HG03378 (cell line): Measurements from ENCODE around the gene TENM3.
"Not testable (repeated sequence)": the region's sequence is repeated elsewhere in the genome, so short reads cannot be mapped to it uniquely, and the experiment has no call there.

Experiments used
- ATAC-seq: cut with Tn5 transposase; IDR thresholded peaks from one replicate; pipeline ENCODE4 v1.9.1; 2021; ENCODE audit warnings: mild to moderate bottlenecking, moderate library complexity; ENCODE audit not compliant: unreplicated experiment

TENM3 gene

DNA sequence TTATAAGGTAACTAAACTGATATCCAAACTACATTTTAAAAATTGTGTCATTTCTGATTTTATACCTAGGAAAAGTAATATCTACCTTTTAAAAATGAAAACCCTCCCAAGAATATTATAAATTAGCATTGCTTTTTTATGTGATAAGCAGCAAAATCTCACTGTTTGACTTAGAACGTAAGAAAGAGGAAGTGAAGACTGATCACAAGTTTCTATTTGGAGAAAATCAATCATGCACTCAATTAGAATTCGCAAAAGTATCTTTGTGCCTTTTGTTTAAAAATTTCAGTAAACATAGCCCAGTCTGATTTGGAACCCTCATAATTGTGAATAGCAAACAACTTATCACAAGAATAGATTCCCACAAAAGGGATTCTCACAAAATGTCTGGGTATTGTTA, 142.7 kb downstream of the TENM3 start:
- ATAC-seq, result peak; percentile 71

GRCh38 chr4:182386576-182386975, 143.4 kb downstream of the TENM3 start:
- not testable (repeated sequence) for ATAC-seq

GRCh38 chr4:182391111-182391684, 148.0 kb downstream of the TENM3 start:
- no peak for ATAC-seq

DNA sequence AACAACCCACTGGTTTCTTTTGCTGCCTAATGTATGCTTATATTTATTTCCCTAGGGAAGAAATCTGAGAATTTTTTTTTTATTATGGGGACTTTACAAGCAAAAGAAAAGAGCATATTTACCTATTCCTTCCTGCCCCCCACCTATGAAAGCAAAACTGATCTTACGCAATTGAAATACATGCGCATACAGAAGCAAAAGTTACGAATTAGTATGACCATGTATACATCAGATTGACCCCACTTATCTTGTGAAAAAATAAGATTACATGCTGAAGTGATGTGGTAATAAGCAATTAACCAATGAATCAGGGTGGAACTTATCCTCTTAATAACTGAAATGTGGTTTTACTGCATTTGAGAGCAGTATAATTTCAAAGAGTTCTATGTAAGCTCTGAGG, 151.0 kb downstream of the TENM3 start:
- no peak for ATAC-seq

GRCh38 chr4:182400081-182400480, 156.9 kb downstream of the TENM3 start:
- ATAC-seq, result no peak

DNA sequence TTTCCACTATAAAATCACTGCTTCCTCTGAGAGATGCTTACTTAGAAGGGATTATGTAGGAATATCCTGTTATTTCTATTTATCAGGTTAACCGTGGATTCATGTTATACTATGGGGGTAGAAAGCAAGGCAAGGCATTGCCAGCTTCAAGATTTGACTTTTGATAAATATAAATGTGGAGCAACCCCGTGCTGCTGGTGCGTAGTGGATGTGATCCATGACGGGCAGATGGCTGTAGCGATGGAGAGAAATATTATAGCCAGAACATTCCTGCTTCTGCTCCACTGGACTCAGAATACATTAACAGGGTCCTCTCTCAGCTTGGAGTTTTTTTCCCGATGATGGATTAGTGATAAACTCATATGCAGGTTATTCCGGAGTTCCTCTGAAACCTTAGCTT, 157.6 kb downstream of the TENM3 start:
- no peak for ATAC-seq

- no peak for ATAC-seq
These were observed 161.2 kb downstream of the TENM3 start for GRCh38 chr4:182404376-182404775.

GRCh38 chr4:182405087-182405486, 161.9 kb downstream of the TENM3 start:
- no peak for ATAC-seq

DNA sequence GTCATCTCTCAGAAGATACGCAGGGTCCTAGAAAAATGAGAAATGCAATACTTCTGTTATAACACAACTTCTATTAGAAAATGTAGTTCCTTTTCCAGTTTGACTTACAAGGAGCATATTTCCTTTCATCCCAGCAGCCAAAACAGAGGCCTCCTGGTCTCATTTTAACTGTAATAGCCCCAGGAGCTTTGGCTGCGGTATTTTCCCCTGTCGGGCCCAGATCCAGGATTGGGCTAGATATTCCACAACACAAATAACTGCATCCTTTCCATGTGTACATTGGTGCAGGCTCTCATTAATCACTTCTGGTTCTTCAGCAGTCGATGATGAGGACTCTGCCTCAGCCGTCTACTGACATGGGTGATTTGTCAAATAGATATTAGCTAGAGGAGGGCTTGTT, 166.1 kb downstream of the TENM3 start:
- ATAC-seq, result no peak

- ATAC-seq, result no peak
These were observed 168.2 kb downstream of the TENM3 start for GRCh38 chr4:182411391-182411790.

GRCh38 chr4:182413550-182413949, 170.3 kb downstream of the TENM3 start:
- ATAC-seq, result no peak

DNA sequence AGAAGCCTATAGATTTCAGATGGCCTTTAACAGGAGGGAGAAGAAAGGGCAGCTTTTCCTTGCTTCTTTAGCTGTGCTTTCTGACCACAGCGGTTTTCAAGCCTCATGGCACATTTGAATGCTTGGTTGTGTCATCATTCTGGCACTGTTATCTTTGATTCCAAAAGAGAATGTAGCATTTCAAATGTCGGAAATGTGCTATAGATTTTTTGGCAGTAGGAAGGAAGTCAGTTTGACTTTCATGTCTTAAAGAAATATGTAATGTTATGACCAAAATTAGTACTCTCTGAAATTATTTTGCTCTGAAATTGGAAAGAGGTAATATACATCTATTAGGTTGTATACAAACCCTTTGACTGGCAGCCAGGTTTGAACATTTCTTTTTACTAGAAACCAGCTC, 171.9 kb downstream of the TENM3 start:
- no peak for ATAC-seq

DNA sequence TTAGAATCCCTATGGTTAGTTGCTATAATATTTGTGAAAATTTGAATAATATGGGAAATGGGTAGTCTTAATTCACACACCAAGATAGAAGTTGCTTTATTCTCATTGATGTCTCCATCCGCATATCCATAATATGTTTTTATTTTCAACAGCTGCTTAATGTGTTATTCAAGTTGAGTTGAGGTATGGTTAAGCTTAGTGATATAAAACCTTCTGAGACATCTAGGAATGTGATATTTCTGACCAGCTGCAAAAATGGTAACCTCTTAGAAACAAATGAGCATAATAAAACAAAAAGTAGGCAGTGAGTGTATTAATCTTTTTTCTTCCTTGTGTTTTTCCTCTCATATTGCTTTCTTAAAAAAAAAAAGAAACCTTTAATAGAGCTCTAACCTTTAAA, 172.9 kb downstream of the TENM3 start:
- no peak for ATAC-seq

DNA sequence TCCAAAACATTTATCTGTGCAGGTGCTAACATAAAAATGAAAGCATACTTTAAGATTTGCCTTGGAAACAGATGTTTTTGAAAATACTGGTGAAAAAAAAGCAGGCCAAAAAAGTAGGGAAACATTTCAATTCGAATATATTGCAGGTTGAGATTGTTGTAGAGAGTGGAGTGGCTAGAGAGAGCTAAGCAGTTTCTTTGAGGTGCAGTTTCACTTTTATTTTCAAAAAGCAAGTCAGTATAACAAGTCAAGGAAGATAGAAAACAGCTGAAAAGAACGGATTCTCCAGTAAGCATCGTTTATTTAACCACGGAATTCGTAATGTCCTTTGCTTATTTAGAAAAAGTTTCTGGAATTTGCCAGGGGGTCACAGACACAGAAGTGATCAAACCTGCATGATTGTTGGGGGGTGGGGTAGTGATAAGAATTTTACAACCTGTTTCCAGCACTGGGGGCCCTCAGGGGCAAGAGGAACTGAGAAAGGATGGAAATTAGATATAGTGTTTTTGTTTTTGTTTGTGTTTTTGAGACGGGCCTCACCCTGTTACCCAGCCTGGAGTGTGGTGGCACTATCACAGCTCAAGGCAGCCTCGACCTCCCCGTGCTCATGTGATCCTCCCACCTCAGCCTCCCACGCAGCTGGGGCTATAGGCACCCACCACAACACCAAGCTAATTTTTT, 175.0 kb downstream of the TENM3 start:
- no peak for ATAC-seq

DNA sequence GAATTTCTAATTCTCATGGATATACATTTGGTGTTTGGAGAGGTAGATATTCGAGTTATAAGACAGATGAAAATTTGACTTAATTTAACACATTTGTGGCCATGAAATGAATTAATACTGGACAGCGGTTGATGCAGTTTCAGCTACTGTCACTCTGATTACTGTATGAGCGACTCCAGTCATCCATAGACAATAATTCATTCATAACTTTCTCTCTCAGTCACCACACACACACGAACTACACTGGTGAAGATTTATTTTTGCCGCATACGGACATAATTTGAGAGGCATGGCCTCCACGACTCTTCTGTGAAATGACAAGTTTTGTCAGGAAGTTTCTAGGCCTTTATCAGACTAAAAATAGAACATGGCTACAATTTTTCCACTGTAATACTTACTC, 177.0 kb downstream of the TENM3 start:
- ATAC-seq, result no peak

- ATAC-seq, result no peak
These were observed 178.6 kb downstream of the TENM3 start for GRCh38 chr4:182421753-182422152.

- ATAC-seq, result no peak
These were observed 182.1 kb downstream of the TENM3 start for GRCh38 chr4:182425302-182425701.

DNA sequence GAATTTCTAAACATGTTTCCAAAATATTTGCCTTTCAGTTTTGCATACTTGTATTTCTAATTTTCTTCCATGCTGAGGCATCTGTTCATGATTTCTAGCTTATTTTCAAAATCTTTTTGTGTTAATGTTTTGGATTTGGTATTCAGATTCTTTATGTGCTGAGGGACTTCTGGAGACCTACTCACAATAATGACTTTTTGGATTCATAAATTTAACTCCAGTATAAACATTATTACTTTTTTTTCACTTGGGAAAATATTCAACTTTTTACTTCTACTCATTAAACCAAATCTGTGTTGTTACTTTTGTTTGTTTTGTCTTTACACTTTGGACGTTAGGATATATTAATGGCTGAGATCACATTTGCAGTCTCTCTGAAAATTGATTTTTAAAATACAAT, 183.7 kb downstream of the TENM3 start:
- ATAC-seq, result no peak

- no peak for ATAC-seq
These were observed 184.4 kb downstream of the TENM3 start for GRCh38 chr4:182427554-182427953.

DNA sequence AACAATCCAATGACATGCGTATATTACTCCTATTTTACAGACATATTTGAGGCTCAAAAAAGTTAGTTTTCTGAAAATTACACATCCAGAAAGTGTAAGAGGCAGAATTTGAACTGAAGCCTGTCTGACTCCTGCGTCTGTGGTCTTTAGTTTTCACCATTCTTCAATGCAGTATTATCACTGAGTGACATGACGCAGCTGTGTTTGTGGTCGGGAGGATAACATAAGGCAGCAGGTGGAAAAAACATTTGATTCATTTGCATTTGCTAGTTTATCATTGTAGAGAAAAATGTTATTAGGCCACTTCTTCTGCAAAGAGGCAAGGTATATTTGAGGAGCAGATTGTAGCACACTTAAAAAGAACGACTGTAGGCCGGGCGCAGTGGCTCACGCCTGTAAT, 186.7 kb downstream of the TENM3 start:
- ATAC-seq, result no peak

- no peak for ATAC-seq
These were observed 189.6 kb downstream of the TENM3 start for GRCh38 chr4:182432819-182433218.

- no peak for ATAC-seq
These were observed 191.5 kb downstream of the TENM3 start for GRCh38 chr4:182434720-182435119.

DNA sequence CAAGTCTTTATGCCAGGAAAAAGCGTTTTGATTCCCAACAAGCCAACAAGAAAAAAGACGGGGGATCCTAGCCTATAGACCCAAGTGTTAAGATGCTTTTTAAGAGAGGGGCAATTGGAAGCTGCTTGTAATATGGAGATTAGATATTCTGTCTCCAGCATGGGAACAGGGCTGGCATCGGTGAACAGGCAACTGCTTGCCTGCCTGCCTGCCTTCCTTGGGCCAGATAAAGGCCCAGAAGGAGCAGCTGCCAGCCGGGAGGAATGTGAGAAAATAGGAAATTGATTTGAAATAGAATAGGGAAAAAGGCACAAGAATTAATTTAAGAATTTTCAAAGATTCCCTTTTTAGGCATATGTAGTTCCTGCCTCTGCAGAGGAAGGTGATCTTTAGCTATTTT, 192.2 kb downstream of the TENM3 start:
- no peak for ATAC-seq
